Esophagus muscularis mucosa (tissue), 4 donors: ENCODE data around the gene SRSF9.

Source experiments
- CTCF ChIP-seq, 3 experiments: fragments of 200-600 bp in 2 of 3; fragments of 450-650 bp in 1 of 3; sonication (generic) in 2 of 3; IDR thresholded peaks; one replicate each; pipeline ENCODE4 v1.5.1; 2017 to 2019; ENCODE audit warnings: antibody characterized with exemption in 3 of 3, mild to moderate bottlenecking in 2 of 3, moderate library complexity in 1 of 3
- EP300 ChIP-seq: sonication (generic); formaldehyde crosslinking; IDR thresholded peaks from one replicate; pipeline ENCODE4 v1.6.1; 2017; ENCODE audit warnings: antibody characterized with exemption
- POLR2A ChIP-seq: fragments of 450-650 bp; IDR thresholded peaks from one replicate; pipeline ENCODE4 v1.6.1; 2017; ENCODE audit warnings: antibody characterized with exemption, moderate library complexity, mild to moderate bottlenecking, low read depth
- POLR2AphosphoS5 ChIP-seq, 2 donors: sonication (generic); formaldehyde crosslinking; IDR thresholded peaks; one replicate each; pipeline ENCODE4 v1.6.1; 2017; ENCODE audit warnings: antibody characterized with exemption in 2 of 2

GRCh38 chr12:120515496-120515895, 45.9 kb upstream of the SRSF9 start:
- TF ChIP-seq CTCF (IDR thresholded peaks at IDR 0.05) (no peak), POLR2A (no peak), POLR2AphosphoS5 (IDR thresholded peaks at IDR 0.05) (no peak), EP300 (no peak)
